ENCODE measurements around the gene ZSCAN18.

- TF ChIP-seq CTCF (conservative IDR thresholded peaks at IDR 0.05; ENCODE audit: low read length), result no peak
- no peak for TF ChIP-seq EZH2phosphoT487 (IDR thresholded peaks at IDR 0.05; ENCODE audit: borderline replicate concordance)
Observed at GRCh38 chr19:58056261-58056660, 41.8 kb downstream of the ZSCAN18 start.
